IPS-NIHi11 (cell line): ENCODE measurements around the gene ZP1.

Experiments
- DNase-seq: peaks from one replicate; pipeline ENCODE4 v3.0.0; 2012; ENCODE audit warnings: mixed read lengths, low spot score

Gene ZP1

GRCh38 chr11:60859616-60860250 is 7.6 kb upstream of the ZP1 start:
- DNase-seq = no peak

DNA sequence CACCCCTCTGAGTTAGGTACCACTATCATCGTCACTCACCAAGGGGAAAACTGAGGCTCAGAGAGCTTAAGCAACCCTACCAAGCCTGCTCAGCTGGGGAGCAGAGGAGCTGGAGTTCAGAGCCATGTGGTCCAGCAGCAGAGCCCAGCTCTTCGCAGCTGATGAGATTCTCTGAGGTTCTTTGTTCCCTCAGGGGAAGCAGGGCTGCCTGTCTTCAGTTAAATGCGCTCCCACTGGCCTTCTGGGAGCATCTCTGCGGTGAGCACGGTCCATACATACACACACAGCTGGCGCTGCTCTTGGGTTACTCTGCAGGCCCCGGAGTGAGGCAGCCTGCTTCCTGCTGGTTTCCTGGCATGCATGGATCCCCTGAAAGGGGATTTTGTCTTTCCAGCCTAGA is 6.4 kb upstream of the ZP1 start:
- no peak for DNase-seq

DNA sequence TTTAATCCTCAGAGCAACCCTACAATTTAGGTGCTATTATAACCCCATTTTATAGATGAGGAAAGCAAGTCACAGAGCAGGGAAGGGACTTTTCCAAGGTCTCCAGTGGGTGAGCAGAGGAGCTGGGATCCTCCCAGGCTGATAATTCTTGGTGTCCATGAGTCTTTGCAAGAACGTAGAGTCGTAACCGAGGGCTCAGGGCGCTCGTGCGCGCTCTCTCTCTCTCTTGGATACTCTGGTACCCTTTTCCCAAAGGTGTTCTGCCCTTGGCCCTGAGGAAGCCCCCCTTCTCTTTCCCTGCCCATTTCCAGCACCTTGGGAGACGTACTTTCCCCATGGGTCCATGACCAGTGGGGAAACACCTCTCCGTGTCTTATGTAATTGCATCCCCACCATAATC is 5.2 kb upstream of the ZP1 start:
- no peak for DNase-seq

GRCh38 chr11:60863550-60864521 is 3.5 kb upstream of the ZP1 start:
- DNase-seq = no peak

GRCh38 chr11:60864856-60865513 is 2.4 kb upstream of the ZP1 start:
- no peak for DNase-seq

DNA sequence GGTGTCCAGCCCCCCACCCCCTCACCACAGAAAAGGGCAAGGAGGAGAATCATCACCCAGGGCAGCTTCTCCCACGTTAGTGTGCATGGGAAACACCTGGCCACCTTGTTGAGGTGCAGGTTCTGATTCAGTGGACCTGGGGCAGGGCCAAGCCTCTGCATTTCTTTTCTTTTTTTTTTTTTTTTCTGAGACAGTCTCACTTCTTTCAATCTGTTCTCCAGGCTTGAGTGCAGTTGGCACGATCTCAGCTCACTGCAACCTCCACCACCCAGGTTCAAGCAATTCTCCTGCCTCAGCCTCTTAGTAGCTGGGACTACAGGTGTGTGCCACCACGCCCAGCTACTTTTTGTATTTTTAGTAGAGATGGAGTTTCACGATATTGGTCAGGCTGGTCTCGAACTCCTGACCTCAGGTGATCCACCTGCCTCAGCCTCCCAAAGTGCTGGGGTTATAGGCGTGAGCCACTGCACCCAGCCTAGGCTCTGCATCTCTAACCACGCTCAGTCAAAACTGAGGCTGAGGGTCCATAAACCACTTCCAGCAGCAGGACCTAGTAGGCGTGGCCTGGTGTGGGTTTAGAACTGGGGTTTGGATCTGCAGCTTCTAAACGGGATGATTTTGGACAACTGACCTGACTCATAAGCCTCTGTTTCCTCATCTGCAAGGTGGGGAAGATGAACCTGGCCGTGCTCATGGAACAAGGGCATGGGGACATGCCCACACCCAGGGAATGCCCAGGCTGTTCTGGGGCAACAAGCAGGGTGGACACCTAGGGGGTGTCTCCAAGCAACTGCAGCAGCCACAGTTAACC is 734 bp downstream of the ZP1 start:
- no peak for DNase-seq

GRCh38 chr11:60868682-60869450 is 1.5 kb downstream of the ZP1 start:
- no peak for DNase-seq

DNA sequence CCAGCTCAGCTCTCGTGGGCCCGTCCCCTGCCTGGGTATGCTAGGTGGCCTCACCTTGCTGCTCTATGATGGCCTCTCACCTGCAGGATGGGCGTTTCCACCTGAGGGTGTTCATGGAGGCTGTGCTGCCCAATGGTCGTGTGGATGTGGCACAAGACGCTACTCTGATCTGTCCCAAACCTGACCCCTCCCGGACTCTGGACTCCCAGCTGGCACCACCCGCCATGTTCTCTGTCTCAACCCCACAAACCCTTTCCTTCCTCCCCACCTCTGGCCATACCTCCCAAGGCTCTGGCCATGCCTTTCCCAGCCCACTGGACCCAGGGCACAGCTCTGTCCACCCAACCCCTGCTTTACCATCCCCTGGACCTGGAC is 2.1 kb downstream of the ZP1 start:
- no peak for DNase-seq

- DNase-seq = no peak
These were observed 2.9 kb downstream of the ZP1 start for GRCh38 chr11:60870276-60870675.

DNA sequence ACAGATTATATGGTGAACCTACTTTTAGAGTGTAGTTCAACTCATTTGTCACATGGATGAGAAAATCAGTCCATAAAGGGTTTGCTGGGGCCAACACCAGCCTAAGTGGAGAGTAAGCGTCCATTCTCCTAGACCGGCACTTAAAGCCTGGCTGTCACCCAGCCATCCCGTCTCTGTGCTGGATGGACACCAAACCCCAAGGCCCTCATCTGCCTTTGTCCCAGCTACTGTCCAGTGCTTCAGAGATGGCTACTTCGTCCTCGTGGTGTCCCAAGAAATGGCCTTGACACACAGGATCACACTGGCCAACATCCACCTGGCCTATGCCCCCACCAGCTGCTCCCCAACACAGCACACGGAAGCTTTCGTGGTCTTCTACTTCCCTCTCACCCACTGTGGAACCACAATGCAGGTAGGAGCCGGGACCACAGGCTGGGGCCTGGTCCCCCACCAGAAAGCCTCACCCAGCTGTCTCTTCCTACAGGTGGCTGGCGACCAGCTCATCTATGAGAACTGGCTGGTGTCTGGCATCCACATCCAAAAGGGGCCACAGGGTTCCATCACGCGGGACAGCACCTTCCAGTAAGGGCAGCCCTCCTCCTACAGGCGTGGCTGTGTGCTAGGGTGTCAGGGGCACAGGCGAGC is 3.5 kb downstream of the ZP1 start:
- DNase-seq = no peak

GRCh38 chr11:60871378-60872061 is 4.2 kb downstream of the ZP1 start:
- DNase-seq = no peak

- DNase-seq = no peak
These were observed 5.0 kb downstream of the ZP1 start for GRCh38 chr11:60872124-60872960.

- peak; percentile 49 for DNase-seq
These were observed 5.7 kb downstream of the ZP1 start for GRCh38 chr11:60872961-60873524.

DNA sequence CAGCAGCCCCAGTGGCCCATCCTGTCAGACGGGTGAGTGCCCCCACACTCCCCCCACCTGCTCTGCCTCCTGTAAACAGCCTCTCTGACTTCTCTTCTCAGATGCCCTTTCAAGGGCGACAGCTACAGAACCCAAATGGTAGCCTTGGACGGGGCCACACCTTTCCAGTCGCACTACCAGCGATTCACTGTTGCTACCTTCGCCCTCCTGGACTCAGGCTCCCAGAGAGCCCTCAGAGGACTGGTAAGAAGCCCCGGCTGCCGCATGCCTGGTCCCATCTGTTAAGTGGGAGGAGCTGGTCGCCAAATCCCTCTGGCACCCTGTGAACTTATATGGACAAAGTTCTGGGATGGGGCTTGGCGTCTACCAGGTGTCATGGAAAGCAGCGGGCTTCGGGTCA is 6.2 kb downstream of the ZP1 start:
- no peak for DNase-seq

GRCh38 chr11:60874421-60875365 is 7.4 kb downstream of the ZP1 start:
- no peak for DNase-seq

GRCh38 chr11:60875366-60876167 is 8.2 kb downstream of the ZP1 start:
- no peak for DNase-seq

DNA sequence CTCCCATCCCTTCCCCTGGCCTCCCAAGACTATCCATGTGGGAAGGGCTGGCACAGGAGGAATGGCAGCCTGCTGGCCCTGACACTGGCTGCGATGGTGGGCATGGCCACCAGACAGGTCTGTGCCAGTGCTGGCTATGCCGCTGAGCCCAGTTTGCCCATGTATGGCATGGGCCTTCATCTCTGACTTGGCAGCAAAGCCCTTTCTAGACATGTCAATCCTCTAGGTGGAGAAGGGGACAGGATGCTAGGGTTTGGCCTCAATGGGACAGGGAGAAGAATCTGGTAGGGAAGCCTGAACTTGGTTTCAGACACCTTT is 8.8 kb downstream of the ZP1 start:
- DNase-seq = no peak
